Measurements from ENCODE around the gene NCAPH2. TPM values are rescaled to one million over a fixed set of nuclear protein-coding genes. Genes with fewer than 3 reads are reported as not detected.

NCAPH2 gene
- total and polyA plus RNA-seq, 7 donors: 19.2 to 26.3 (median 22.0) TPM

- TF ChIP-seq, protein P1, sequence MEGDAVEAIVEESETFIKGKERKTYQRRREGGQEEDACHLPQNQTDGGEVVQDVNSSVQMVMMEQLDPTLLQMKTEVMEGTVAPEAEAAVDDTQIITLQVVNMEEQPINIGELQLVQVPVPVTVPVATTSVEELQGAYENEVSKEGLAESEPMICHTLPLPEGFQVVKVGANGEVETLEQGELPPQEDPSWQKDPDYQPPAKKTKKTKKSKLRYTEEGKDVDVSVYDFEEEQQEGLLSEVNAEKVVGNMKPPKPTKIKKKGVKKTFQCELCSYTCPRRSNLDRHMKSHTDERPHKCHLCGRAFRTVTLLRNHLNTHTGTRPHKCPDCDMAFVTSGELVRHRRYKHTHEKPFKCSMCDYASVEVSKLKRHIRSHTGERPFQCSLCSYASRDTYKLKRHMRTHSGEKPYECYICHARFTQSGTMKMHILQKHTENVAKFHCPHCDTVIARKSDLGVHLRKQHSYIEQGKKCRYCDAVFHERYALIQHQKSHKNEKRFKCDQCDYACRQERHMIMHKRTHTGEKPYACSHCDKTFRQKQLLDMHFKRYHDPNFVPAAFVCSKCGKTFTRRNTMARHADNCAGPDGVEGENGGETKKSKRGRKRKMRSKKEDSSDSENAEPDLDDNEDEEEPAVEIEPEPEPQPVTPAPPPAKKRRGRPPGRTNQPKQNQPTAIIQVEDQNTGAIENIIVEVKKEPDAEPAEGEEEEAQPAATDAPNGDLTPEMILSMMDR (IDR thresholded peaks at IDR 0.05): no peak
- Histone ChIP-seq H3K36me3 (ENCODE audit: insufficient read depth in 1 of 2, low read depth in 1 of 2) (peaks cover 0 to 57% of the 10 kb centered on the region in 2 donors), H3K4me3 (no peak overlapping the region), H3K27ac (no peak overlapping the region), H3K4me1 (peaks cover 12% of the 10 kb centered on the region), H3K9me3 (no peaks in the 10 kb centered on the region), H3K27me3 (ENCODE audit: insufficient read depth in 3 of 3, low read length in 2 of 3) (no peaks in the 10 kb centered on the region)
- DNase-seq: no peak
- no peak for ATAC-seq
- intact Hi-C loops (cut with DNase I): no loop called here
- WGBS, 3 donors: 81 to 91% (median 87%) methylated on average over 7 of the region's 7 CpGs
Measured at GRCh38 chr22:50567721-50568252, 59.8 kb downstream of the NCAPH2 start.

DNA sequence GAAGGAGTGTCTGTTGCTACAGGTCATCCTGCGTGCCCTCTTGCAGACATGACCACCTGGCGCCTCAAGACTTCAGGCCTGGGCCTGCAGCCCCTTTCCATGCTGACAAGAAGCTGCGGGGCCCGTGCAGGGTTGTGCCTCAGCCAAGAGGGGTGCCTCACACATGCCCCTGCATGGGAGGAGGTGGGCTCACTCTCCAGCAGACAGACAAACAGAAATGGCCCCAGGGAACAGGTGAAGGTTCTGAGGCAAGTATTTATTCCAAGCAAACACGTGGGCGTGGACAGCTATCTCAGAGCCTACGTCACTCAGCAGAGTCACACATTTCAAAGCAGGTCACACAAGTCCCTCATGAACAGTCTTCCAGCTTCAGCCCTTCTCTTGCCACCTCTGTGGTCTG lies 60.6 kb downstream of the NCAPH2 start:
- peaks cover 0 to 65% of the 10 kb centered on the region in 2 donors for H3K36me3 ChIP-seq (ENCODE audit: insufficient read depth in 1 of 2, low read depth in 1 of 2)

GRCh38 chr22:50569041-50569459 lies 61.0 kb downstream of the NCAPH2 start:
- Histone ChIP-seq H3K36me3 (ENCODE audit: insufficient read depth in 1 of 2, low read depth in 1 of 2) (peaks cover 0 to 70% of the 10 kb centered on the region in 2 donors), H3K9me3 (no peaks in the 10 kb centered on the region), H3K4me3 (no peak overlapping the region), H3K4me1 (peaks cover 7% of the 10 kb centered on the region), H3K27me3 (ENCODE audit: insufficient read depth in 3 of 3, low read length in 2 of 3) (no peaks in the 10 kb centered on the region), H3K27ac (no peak overlapping the region)
- TF ChIP-seq, protein P1 (IDR thresholded peaks at IDR 0.05): no peak
- intact Hi-C loops (cut with DNase I): no loop called here
- DNase-seq (no peak), ATAC-seq (no peak)
- 64 to 75% (median 68%) methylated on average over 8 of the region's 8 CpGs for WGBS, 3 donors

More for the DNA sequence above, 60.6 kb downstream of the NCAPH2 start:
- whole genome bisulfite sequencing, 3 donors: 75 to 84% (median 80%) methylated on average over 7 of the region's 7 CpGs
- no peaks in the 10 kb centered on the region for H3K9me3 ChIP-seq
- ATAC-seq (no peak), DNase-seq (no peak)
- TF ChIP-seq, protein P1 (IDR thresholded peaks at IDR 0.05): no peak
- H3K27me3 ChIP-seq (ENCODE audit: insufficient read depth in 3 of 3, low read length in 2 of 3): no peaks in the 10 kb centered on the region
- intact Hi-C loops (cut with DNase I): no loop called here
- H3K4me3 ChIP-seq: no peak overlapping the region
- peaks cover 8% of the 10 kb centered on the region for H3K4me1 ChIP-seq
- H3K27ac ChIP-seq: no peak overlapping the region

DNA sequence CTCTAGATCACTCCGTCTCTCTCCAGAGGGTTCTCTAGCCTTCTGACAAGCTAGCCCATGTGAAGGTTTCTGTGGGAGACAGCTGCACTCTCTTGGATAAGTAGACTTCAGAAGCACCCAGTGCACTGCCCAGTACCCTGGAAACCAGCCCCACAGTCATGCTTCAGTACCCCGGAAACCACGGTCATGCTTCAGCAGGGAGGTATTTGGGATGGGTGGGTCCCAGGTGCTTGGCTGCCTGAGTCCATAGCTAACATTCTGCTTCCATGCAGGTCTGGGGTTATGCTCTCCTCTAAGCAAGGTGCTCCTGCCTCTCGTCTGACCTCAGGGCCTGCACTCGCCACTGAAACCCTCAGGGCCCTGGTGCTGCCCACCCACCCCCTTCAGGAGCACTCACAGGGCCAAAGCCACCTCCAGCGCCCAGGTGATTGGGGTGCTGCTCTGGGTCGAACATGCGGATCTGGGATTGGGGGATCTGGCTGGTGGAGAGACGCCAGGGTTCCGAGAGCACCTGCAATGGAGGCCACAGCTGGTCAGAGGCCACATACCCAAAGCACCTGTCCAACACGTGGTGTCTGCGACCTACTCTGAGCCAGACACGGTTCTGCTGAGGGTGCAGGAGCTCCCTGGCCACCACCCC lies 62.0 kb downstream of the NCAPH2 start:
- H3K27ac ChIP-seq: no peak overlapping the region
- DNase-seq: no peak
- peaks cover 0 to 78% of the 10 kb centered on the region in 2 donors for H3K36me3 ChIP-seq (ENCODE audit: insufficient read depth in 1 of 2, low read depth in 1 of 2)
- TF ChIP-seq, protein P1 (IDR thresholded peaks at IDR 0.05): no peak
- peaks cover 7% of the 10 kb centered on the region for H3K4me1 ChIP-seq
- H3K27me3 ChIP-seq (ENCODE audit: insufficient read depth in 3 of 3, low read length in 2 of 3): no peaks in the 10 kb centered on the region
- ATAC-seq: no peak
- intact Hi-C loops (cut with DNase I): no loop called here
- 77 to 82% (median 77%) methylated on average over 12 to 13 of the region's 13 CpGs for WGBS, 3 donors
- no peak overlapping the region for H3K4me3 ChIP-seq
- no peaks in the 10 kb centered on the region for H3K9me3 ChIP-seq

All from psoas muscle (tissue), 8 donors.